HEK293T (cell line): ENCODE data around the gene FXYD3.

Experiments
- ARNT ChIP-seq: fragments of 450-650 bp; IDR thresholded peaks from 2 replicates; pipeline ENCODE4 v1.6.1; 2017; ENCODE audit warnings: mild to moderate bottlenecking
- BHLHE40 ChIP-seq: fragments of 450-650 bp; IDR thresholded peaks from 2 replicates; pipeline ENCODE4 v1.6.1; 2016; ENCODE audit warnings: mild to moderate bottlenecking, moderate library complexity, borderline replicate concordance
- CTBP1 ChIP-seq: fragments of 450-650 bp; IDR thresholded peaks from 2 replicates; pipeline ENCODE4 v1.6.1; 2016; ENCODE audit warnings: borderline replicate concordance
- ELF4 ChIP-seq: fragments of 450-650 bp; IDR thresholded peaks from 2 replicates; pipeline ENCODE4 v1.6.1; 2017; ENCODE audit warnings: antibody characterized with exemption
- FOXA1 ChIP-seq: fragments of 450-650 bp; IDR thresholded peaks from 2 replicates; pipeline ENCODE4 v1.6.1; 2016; ENCODE audit warnings: mild to moderate bottlenecking
- FOXK2 ChIP-seq: fragments of 450-650 bp; IDR thresholded peaks from 2 replicates; pipeline ENCODE4 v1.6.1; 2016; ENCODE audit warnings: mild to moderate bottlenecking
- FOXM1 ChIP-seq: fragments of 450-650 bp; IDR thresholded peaks from 2 replicates; pipeline ENCODE4 v1.6.1; 2017; ENCODE audit warnings: mild to moderate bottlenecking, borderline replicate concordance
- HDGF ChIP-seq: fragments of 450-650 bp; IDR thresholded peaks from 2 replicates; pipeline ENCODE4 v1.6.1; 2017; ENCODE audit warnings: antibody characterized with exemption, borderline replicate concordance
- SP1 ChIP-seq: fragments of 450-650 bp; IDR thresholded peaks from 2 replicates; pipeline ENCODE4 v1.6.1; 2017
- SUZ12 ChIP-seq: fragments of 450-650 bp; IDR thresholded peaks from 2 replicates; pipeline ENCODE4 v1.6.1; 2016; ENCODE audit warnings: mild to moderate bottlenecking
- TARDBP ChIP-seq: fragments of 450-650 bp; IDR thresholded peaks from 2 replicates; pipeline ENCODE4 v1.6.1; 2016
- ZNF384 ChIP-seq: fragments of 450-650 bp; IDR thresholded peaks from 2 replicates; pipeline ENCODE4 v1.6.1; 2016
- TF ChIP-seq, protein P1 (sequence below): fragments of 450-650 bp; IDR thresholded peaks from 2 replicates; pipeline ENCODE4 v1.6.1; 2016

DNA sequence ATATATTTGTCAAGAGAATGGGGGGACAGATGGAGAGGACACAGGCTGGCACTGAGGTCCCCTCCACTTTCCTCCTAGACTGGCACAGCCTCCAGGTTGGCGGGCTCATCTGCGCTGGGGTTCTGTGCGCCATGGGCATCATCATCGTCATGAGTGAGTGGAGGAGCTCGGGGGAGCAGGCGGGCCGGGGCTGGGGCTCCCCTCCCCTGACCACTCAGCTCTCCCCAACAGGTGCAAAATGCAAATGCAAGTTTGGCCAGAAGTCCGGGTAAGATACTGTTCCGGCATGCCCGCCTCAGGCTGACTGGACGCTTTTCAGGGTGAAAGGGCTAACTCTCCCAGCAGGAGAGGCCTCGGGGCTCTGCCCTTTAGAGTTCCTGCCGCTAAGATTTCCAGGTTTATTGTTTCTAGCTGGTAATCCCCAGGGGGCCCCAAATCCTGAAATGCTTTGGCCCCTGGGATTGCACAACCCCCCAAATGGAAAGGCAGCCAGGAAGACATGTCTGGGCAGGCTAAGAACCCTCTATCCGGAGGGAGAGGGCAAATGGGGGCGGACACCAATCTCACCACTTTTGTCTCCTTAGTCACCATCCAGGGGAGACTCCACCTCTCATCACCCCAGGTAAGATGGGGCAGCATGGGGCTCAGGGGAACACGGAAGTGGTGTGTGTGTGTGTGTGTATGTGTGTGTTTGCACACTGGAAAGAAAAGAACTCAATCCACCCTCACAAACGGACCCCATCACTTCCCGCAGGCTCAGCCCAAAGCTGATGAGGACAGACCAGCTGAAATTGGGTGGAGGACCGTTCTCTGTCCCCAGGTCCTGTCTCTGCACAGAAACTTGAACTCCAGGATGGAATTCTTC lies 7.3 kb downstream of the FXYD3 start:
- TF ChIP-seq FOXA1 = no peak
- TF ChIP-seq FOXK2 = no peak
- TF ChIP-seq BHLHE40 = no peak
- TF ChIP-seq ZNF384 = no peak
- no peak for TF ChIP-seq TARDBP
- TF ChIP-seq CTBP1 = no peak
- TF ChIP-seq FOXM1 = no peak
- TF ChIP-seq, protein P1, sequence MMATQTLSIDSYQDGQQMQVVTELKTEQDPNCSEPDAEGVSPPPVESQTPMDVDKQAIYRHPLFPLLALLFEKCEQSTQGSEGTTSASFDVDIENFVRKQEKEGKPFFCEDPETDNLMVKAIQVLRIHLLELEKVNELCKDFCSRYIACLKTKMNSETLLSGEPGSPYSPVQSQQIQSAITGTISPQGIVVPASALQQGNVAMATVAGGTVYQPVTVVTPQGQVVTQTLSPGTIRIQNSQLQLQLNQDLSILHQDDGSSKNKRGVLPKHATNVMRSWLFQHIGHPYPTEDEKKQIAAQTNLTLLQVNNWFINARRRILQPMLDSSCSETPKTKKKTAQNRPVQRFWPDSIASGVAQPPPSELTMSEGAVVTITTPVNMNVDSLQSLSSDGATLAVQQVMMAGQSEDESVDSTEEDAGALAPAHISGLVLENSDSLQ = no peak
- TF ChIP-seq HDGF = no peak
- TF ChIP-seq SP1 = no peak
- no peak for TF ChIP-seq ARNT
- TF ChIP-seq ELF4 = no peak
- TF ChIP-seq SUZ12 = no peak
